Measurements from ENCODE around the gene KLC1.

The KLC1 gene

GRCh38 chr14:103712633-103713247, 83.7 kb downstream of the KLC1 start:
- H3K4me3 ChIP-seq (ENCODE audit: control insufficient read depth in 1 of 7, extremely low read depth in 1 of 7, insufficient read depth in 4 of 7, low read depth in 2 of 7, low read length in 6 of 7) = no peak overlapping the region
- H3K27me3 ChIP-seq (replicated peaks in 2 of 5; ENCODE audit: control insufficient read depth in 4 of 5, insufficient read depth in 5 of 5, low read length in 4 of 5) = no peaks in the 10 kb centered on the region
- H3K27ac ChIP-seq (ENCODE audit: insufficient read depth in 1 of 2, low read depth in 1 of 2, low read length in 2 of 2, poor library complexity in 1 of 2, severe bottlenecking in 2 of 2) = no peak overlapping the region
- no peak for DNase-seq
- no peaks in the 10 kb centered on the region for H3K9me3 ChIP-seq (ENCODE audit: control extremely low read depth in 1 of 5, control insufficient read depth in 4 of 5, insufficient read depth in 2 of 5, low read depth in 1 of 5, low read length in 4 of 5)
- peaks cover 4 to 61% (median 17%) of the 10 kb centered on the region in 4 experiments for H3K36me3 ChIP-seq (ENCODE audit: control insufficient read depth in 4 of 4, insufficient read depth in 4 of 4, low read length in 3 of 4)
- H3K4me1 ChIP-seq (ENCODE audit: control extremely low read depth in 1 of 4, control insufficient read depth in 4 of 4, insufficient read depth in 4 of 4, low read length in 3 of 4) = peaks cover 0 to 30% (median 17%) of the 10 kb centered on the region in 4 experiments
- ChIA-PET POLR2A (no interaction called here), CTCF (interaction anchor here (0.8 to 1.2 kb wide), 4 partner anchors 10 to 192 kb away, joined by 3 to 4 read pairs (median 3); no protein-coding TSS in a partner anchor)
- 96% methylated on average over 24 of the region's 24 CpGs for WGBS (ENCODE audit: insufficient coverage)

GRCh38 chr14:103713304-103714062, 84.5 kb downstream of the KLC1 start:
- peak overlapping the region in 1 of 7 experiments; percentile 81 for H3K4me3 ChIP-seq (ENCODE audit: control insufficient read depth in 1 of 7, extremely low read depth in 1 of 7, insufficient read depth in 4 of 7, low read depth in 2 of 7, low read length in 6 of 7)
- POLR2A ChIA-PET = no interaction called here
- peaks cover 0 to 32% (median 17%) of the 10 kb centered on the region in 4 experiments for H3K4me1 ChIP-seq (ENCODE audit: control extremely low read depth in 1 of 4, control insufficient read depth in 4 of 4, insufficient read depth in 4 of 4, low read length in 3 of 4)
- CTCF ChIA-PET = interaction anchor here (0.8 to 1.2 kb wide), 4 partner anchors 9 to 193 kb away, joined by 3 to 4 read pairs (median 3); no protein-coding TSS in a partner anchor
- no peak for DNase-seq
- H3K36me3 ChIP-seq (ENCODE audit: control insufficient read depth in 4 of 4, insufficient read depth in 4 of 4, low read length in 3 of 4) = peaks cover 3 to 55% (median 13%) of the 10 kb centered on the region in 4 experiments
- H3K27ac ChIP-seq (ENCODE audit: insufficient read depth in 1 of 2, low read depth in 1 of 2, low read length in 2 of 2, poor library complexity in 1 of 2, severe bottlenecking in 2 of 2) = no peak overlapping the region
- no peaks in the 10 kb centered on the region for H3K27me3 ChIP-seq (replicated peaks in 2 of 5; ENCODE audit: control insufficient read depth in 4 of 5, insufficient read depth in 5 of 5, low read length in 4 of 5)
- WGBS (ENCODE audit: insufficient coverage) = 96% methylated on average over 17 of the region's 18 CpGs
- H3K9me3 ChIP-seq (ENCODE audit: control extremely low read depth in 1 of 5, control insufficient read depth in 4 of 5, insufficient read depth in 2 of 5, low read depth in 1 of 5, low read length in 4 of 5) = no peaks in the 10 kb centered on the region

GRCh38 chr14:103714063-103714724, 85.2 kb downstream of the KLC1 start:
- no peak for DNase-seq
- ChIA-PET CTCF (interaction anchor here (0.9 to 1.5 kb wide), 3 partner anchors 8 to 21 kb away, joined by 3 to 4 read pairs (median 3); no protein-coding TSS in a partner anchor), POLR2A (no interaction called here)
- no peaks in the 10 kb centered on the region for H3K9me3 ChIP-seq (ENCODE audit: control extremely low read depth in 1 of 5, control insufficient read depth in 4 of 5, insufficient read depth in 2 of 5, low read depth in 1 of 5, low read length in 4 of 5)
- H3K4me3 ChIP-seq (ENCODE audit: control insufficient read depth in 1 of 7, extremely low read depth in 1 of 7, insufficient read depth in 4 of 7, low read depth in 2 of 7, low read length in 6 of 7) = peak overlapping the region in 4 of 7 experiments; percentile 5 to 81 (median 70)
- WGBS (ENCODE audit: insufficient coverage) = 95% methylated on average over 13 of the region's 16 CpGs
- peaks cover 0 to 36% (median 17%) of the 10 kb centered on the region in 4 experiments for H3K4me1 ChIP-seq (ENCODE audit: control extremely low read depth in 1 of 4, control insufficient read depth in 4 of 4, insufficient read depth in 4 of 4, low read length in 3 of 4)
- H3K27ac ChIP-seq (ENCODE audit: insufficient read depth in 1 of 2, low read depth in 1 of 2, low read length in 2 of 2, poor library complexity in 1 of 2, severe bottlenecking in 2 of 2) = no peak overlapping the region
- H3K27me3 ChIP-seq (replicated peaks in 2 of 5; ENCODE audit: control insufficient read depth in 4 of 5, insufficient read depth in 5 of 5, low read length in 4 of 5) = no peaks in the 10 kb centered on the region
- peaks cover 0 to 48% (median 9%) of the 10 kb centered on the region in 4 experiments for H3K36me3 ChIP-seq (ENCODE audit: control insufficient read depth in 4 of 4, insufficient read depth in 4 of 4, low read length in 3 of 4)

GRCh38 chr14:103715052-103716000, 86.3 kb downstream of the KLC1 start, which contains the start of the genes XRCC3 and ZFYVE21:
Gene XRCC3, minus strand, starts transcription at chr14:103715451. Its CDS starts 4,364 bp downstream, at chr14:103711087.
Gene ZFYVE21, plus strand, starts transcription at chr14:103715810. Its CDS starts 32 bp downstream, at chr14:103715842.
- POLR2A ChIA-PET = no interaction called here
- CTCF ChIA-PET = interaction anchor here (1.5 to 1.6 kb wide), 2 partner anchors 9 to 19 kb away, joined by 3 to 5 read pairs; no protein-coding TSS in a partner anchor
- 0% methylated on average over 106 of the region's 121 CpGs for WGBS (ENCODE audit: insufficient coverage)
- Histone ChIP-seq H3K36me3 (ENCODE audit: control insufficient read depth in 4 of 4, insufficient read depth in 4 of 4, low read length in 3 of 4) (peaks cover 0 to 37% (median 0%) of the 10 kb centered on the region in 4 experiments), H3K4me1 (ENCODE audit: control extremely low read depth in 1 of 4, control insufficient read depth in 4 of 4, insufficient read depth in 4 of 4, low read length in 3 of 4) (peaks cover 0 to 36% (median 17%) of the 10 kb centered on the region in 4 experiments), H3K27me3 (replicated peaks in 2 of 5; ENCODE audit: control insufficient read depth in 4 of 5, insufficient read depth in 5 of 5, low read length in 4 of 5) (no peaks in the 10 kb centered on the region), H3K27ac (ENCODE audit: insufficient read depth in 1 of 2, low read depth in 1 of 2, low read length in 2 of 2, poor library complexity in 1 of 2, severe bottlenecking in 2 of 2) (peak within 1 kb of the TSS in 1 of 2 experiments; percentile 49), H3K4me3 (ENCODE audit: control insufficient read depth in 1 of 7, extremely low read depth in 1 of 7, insufficient read depth in 4 of 7, low read depth in 2 of 7, low read length in 6 of 7) (peak within 1 kb of the TSS; percentile 47 to 88 (median 75)), H3K9me3 (ENCODE audit: control extremely low read depth in 1 of 5, control insufficient read depth in 4 of 5, insufficient read depth in 2 of 5, low read depth in 1 of 5, low read length in 4 of 5) (no peaks in the 10 kb centered on the region)
- DNase-seq = peak; percentile 99

GRCh38 chr14:103716091-103716801, 87.2 kb downstream of the KLC1 start:
- no peaks in the 10 kb centered on the region for H3K9me3 ChIP-seq (ENCODE audit: control extremely low read depth in 1 of 5, control insufficient read depth in 4 of 5, insufficient read depth in 2 of 5, low read depth in 1 of 5, low read length in 4 of 5)
- ChIA-PET CTCF (interaction anchor here (1.6 kb wide), 1 partner anchor 18 kb away, joined by 5 read pairs; no protein-coding TSS in a partner anchor), POLR2A (no interaction called here)
- 5% methylated on average over 59 of the region's 72 CpGs for WGBS (ENCODE audit: insufficient coverage)
- peak overlapping the region in 1 of 2 experiments; percentile 34 for H3K27ac ChIP-seq (ENCODE audit: insufficient read depth in 1 of 2, low read depth in 1 of 2, low read length in 2 of 2, poor library complexity in 1 of 2, severe bottlenecking in 2 of 2)
- H3K4me1 ChIP-seq (ENCODE audit: control extremely low read depth in 1 of 4, control insufficient read depth in 4 of 4, insufficient read depth in 4 of 4, low read length in 3 of 4) = peaks cover 0 to 36% (median 17%) of the 10 kb centered on the region in 4 experiments
- H3K4me3 ChIP-seq (ENCODE audit: control insufficient read depth in 1 of 7, extremely low read depth in 1 of 7, insufficient read depth in 4 of 7, low read depth in 2 of 7, low read length in 6 of 7) = peak overlapping the region; percentile 47 to 88 (median 75)
- no peaks in the 10 kb centered on the region for H3K27me3 ChIP-seq (replicated peaks in 2 of 5; ENCODE audit: control insufficient read depth in 4 of 5, insufficient read depth in 5 of 5, low read length in 4 of 5)
- H3K36me3 ChIP-seq (ENCODE audit: control insufficient read depth in 4 of 4, insufficient read depth in 4 of 4, low read length in 3 of 4) = peaks cover 0 to 31% (median 0%) of the 10 kb centered on the region in 4 experiments
- DNase-seq = peak in 2 of 3 donors; percentile 22 to 30
